Kidney (tissue), 14 donors: ENCODE measurements around the gene AGBL3. TPM values are rescaled to one million over a fixed set of nuclear protein-coding genes. Genes with fewer than 3 reads are reported as not detected.
A peak's percentile ranks its signal among the peaks of the same experiment; 100 is the strongest.
"Not testable (repeated sequence)": the region's sequence is repeated elsewhere in the genome, so short reads cannot be mapped to it uniquely, and the experiment has no call there.

Experiments used
- DNase-seq, 5 donors: peaks; one replicate each; pipeline ENCODE4 v3.0.0-alpha.2; 2013 to 2020
- FAIRE-seq: peaks from 2 replicates; lab custom pipeline; 2012; peaks lifted over from hg19 to GRCh38; lab: Jason Lieb, UNC
- H3K27ac ChIP-seq, 2 donors: one replicate each; pipeline ENCODE4 v1.7.0; 2013; ENCODE audit warnings: low read depth in 2 of 2, low read length in 2 of 2, inconsistent platforms in 1 of 2
- H3K27me3 ChIP-seq: one replicate; pipeline ENCODE4 v1.7.1; 2013; ENCODE audit warnings: low read length, inconsistent platforms; ENCODE audit not compliant: control insufficient read depth, insufficient read depth
- H3K36me3 ChIP-seq, 3 donors: one replicate each; pipeline versions ENCODE4 v1.7.0 to v1.7.1; 2013; ENCODE audit warnings: low read length in 3 of 3, control low read depth in 1 of 3, inconsistent platforms in 1 of 3; ENCODE audit not compliant: insufficient read depth in 3 of 3, control insufficient read depth in 2 of 3
- H3K4me1 ChIP-seq, 3 donors: one replicate each; pipeline versions ENCODE4 v1.7.0 to v1.7.1; 2013; ENCODE audit warnings: low read length in 3 of 3, inconsistent platforms in 1 of 3, low read depth in 1 of 3; ENCODE audit not compliant: control insufficient read depth in 2 of 3, insufficient read depth in 2 of 3
- H3K4me3 ChIP-seq, 3 donors: one replicate each; pipeline versions ENCODE4 v1.7.0 to v1.8.1; 2013; ENCODE audit warnings: low read length in 3 of 3, control low read depth in 1 of 3, inconsistent platforms in 1 of 3
- H3K9ac ChIP-seq, 3 donors: one replicate each; pipeline versions ENCODE4 v1.7.0 to v1.7.1; 2013; ENCODE audit warnings: low read length in 3 of 3, control low read depth in 1 of 3, inconsistent platforms in 1 of 3
- H3K9me3 ChIP-seq, 3 donors: one replicate each; pipeline versions ENCODE4 v1.7.0 to v1.7.1; 2013; ENCODE audit warnings: low read length in 3 of 3, control low read depth in 1 of 3, inconsistent platforms in 1 of 3; ENCODE audit not compliant: control insufficient read depth in 2 of 3, insufficient read depth in 1 of 3
- CTCF ChIP-seq: IDR thresholded peaks from 3 replicates; pipeline ENCODE4 v1.5.1; 2012; ENCODE audit warnings: mild to moderate bottlenecking, moderate library complexity, borderline replicate concordance; ENCODE audit not compliant: insufficient read depth; ENCODE audit errors: extremely low read depth
- intact Hi-C: fragments of 100-400 bp; cut with DNase I; formaldehyde crosslinking; loops from one replicate; pipeline ENCODE4 v1.11.1; 2022
- polyA plus RNA-seq: library from polyadenylated mRNA; stranded (reverse); fragments of 350-450 nt; fragmentation: Illumina TruSeq; extraction: RNeasy Lipid Tissue Mini Kit (QIAGEN cat#74804); gene quantifications from one replicate; pipeline ENCODE4 v1.2.3, GENCODE V29; 2014; ENCODE audit warnings: low read depth, low replicate concordance; ENCODE audit not compliant: insufficient read depth
- total RNA-seq: library from RNA; stranded (reverse); fragmentation: NEBNext Ultra II Directional; extraction: Animal tissue kit (Norgen Biotek cat#: 25700); gene quantifications from one replicate; pipeline ENCODE4 v1.2.1, GENCODE V29; 2021
- donor health status: control.
- donor health status: control.
- donor health status: control.
- donor health status: control.
- donor health status: control.
- donor health status: DM: yes; HTN: yes; CAD: no.
- donor health status: Normal renal cell carcinoma (clear cell type).

AGBL3 gene
- total and polyA plus RNA-seq, 2 donors from 2014 or later: 2.1 to 7.6 TPM

GRCh38 chr7:135173916-135174315 is 187.6 kb downstream of the AGBL3 start:
- H3K36me3 ChIP-seq, H3K9ac ChIP-seq, FAIRE-seq, H3K27ac ChIP-seq, intact Hi-C loops, H3K27me3 ChIP-seq, H3K4me3 ChIP-seq, H3K9me3 ChIP-seq: not testable (repeated sequence)
- peak in 1 of 5 donors; percentile 8 for DNase-seq
- H3K4me1 ChIP-seq: peaks cover 0 to 18% (median 14%) of the 10 kb centered on the region in 3 donors

- intact Hi-C loops: no loop called here
- FAIRE-seq: no peak
- H3K27ac ChIP-seq: no peak overlapping the region
- peaks cover 0 to 11% (median 4%) of the 10 kb centered on the region in 3 donors for H3K4me1 ChIP-seq
- DNase-seq: no peak
- no peak for TF ChIP-seq CTCF
- no peak overlapping the region for H3K4me3 ChIP-seq
- no peak overlapping the region for H3K9ac ChIP-seq
- H3K27me3 ChIP-seq: no peaks in the 10 kb centered on the region
- H3K36me3 ChIP-seq: no peaks in the 10 kb centered on the region
- no peaks in the 10 kb centered on the region for H3K9me3 ChIP-seq
Measured at GRCh38 chr7:135174941-135175340, 188.6 kb downstream of the AGBL3 start.

GRCh38 chr7:135175931-135176330 is 189.6 kb downstream of the AGBL3 start:
- Histone ChIP-seq H3K9me3 (peaks cover 0 to 2% (median 0%) of the 10 kb centered on the region in 3 donors), H3K36me3 (peaks cover 0 to 3% (median 2%) of the 10 kb centered on the region in 3 donors), H3K27ac (peak overlapping the region in 1 of 2 donors; percentile 68), H3K4me3 (peak overlapping the region in 1 of 3 donors; percentile 36), H3K4me1 (peaks cover 0 to 11% (median 4%) of the 10 kb centered on the region in 3 donors), H3K27me3 (no peaks in the 10 kb centered on the region), H3K9ac (no peak overlapping the region)
- FAIRE-seq (no peak), DNase-seq (no peak)
- no peak for TF ChIP-seq CTCF
- intact Hi-C loops: no loop called here

- no peak overlapping the region for H3K9ac ChIP-seq
- intact Hi-C loops: no loop called here
- H3K27ac ChIP-seq: peak overlapping the region; percentile 56 to 68
- H3K4me3 ChIP-seq: no peak overlapping the region
- TF ChIP-seq CTCF: no peak
- peaks cover 3 to 12% (median 9%) of the 10 kb centered on the region in 3 donors for H3K36me3 ChIP-seq
- peaks cover 0 to 5% (median 0%) of the 10 kb centered on the region in 3 donors for H3K4me1 ChIP-seq
- H3K9me3 ChIP-seq: peaks cover 3 to 13% (median 7%) of the 10 kb centered on the region in 3 donors
- FAIRE-seq: no peak
- no peaks in the 10 kb centered on the region for H3K27me3 ChIP-seq
- peak in 2 of 5 donors; percentile 10 to 40 for DNase-seq
Measured at GRCh38 chr7:135177028-135177696, 190.9 kb downstream of the AGBL3 start.
